GM21526 (cell line): ENCODE results near the gene DLL1.
"Not testable (repeated sequence)": the region's sequence is repeated elsewhere in the genome, so short reads cannot be mapped to it uniquely, and the experiment has no call there.

Experiments used
- ATAC-seq: cut with Tn5 transposase; IDR thresholded peaks from one replicate; pipeline ENCODE4 v1.9.1; 2021; ENCODE audit warnings: moderate library complexity; ENCODE audit not compliant: unreplicated experiment, low FRiP score

DLL1 gene

DNA sequence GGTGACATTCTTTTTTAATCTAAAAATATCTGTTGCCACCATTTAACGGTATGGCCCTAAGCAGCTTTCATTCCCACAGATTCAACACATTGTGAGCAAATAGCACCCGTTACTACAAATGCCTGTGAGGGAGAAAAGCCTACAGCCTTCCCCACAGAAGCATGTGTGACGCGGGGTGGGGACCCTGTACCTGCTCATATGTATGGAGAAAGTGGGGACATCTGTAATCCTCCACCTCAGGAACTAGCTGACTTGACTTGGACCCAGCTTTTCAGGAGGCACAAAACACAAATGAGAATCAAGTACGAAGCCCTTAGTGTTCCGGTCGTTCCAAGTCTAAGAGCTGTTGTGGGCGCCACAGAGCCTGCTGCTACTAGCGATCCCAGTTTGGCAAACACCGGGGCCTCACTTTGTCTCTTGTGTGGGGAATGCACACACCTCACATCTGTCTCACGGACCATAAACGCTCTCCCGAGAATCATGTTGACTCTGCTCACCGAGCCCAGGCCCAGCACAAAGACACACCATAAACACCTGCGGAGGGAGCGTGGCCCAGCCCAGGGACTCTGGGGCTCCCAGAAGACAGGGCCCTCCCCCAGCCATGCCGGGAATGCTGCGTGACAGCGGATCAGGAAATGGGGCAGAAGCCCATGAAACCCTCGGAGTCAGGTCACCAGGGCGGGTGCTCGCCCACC is 21.6 kb downstream of the DLL1 start:
- ATAC-seq = no peak

DNA sequence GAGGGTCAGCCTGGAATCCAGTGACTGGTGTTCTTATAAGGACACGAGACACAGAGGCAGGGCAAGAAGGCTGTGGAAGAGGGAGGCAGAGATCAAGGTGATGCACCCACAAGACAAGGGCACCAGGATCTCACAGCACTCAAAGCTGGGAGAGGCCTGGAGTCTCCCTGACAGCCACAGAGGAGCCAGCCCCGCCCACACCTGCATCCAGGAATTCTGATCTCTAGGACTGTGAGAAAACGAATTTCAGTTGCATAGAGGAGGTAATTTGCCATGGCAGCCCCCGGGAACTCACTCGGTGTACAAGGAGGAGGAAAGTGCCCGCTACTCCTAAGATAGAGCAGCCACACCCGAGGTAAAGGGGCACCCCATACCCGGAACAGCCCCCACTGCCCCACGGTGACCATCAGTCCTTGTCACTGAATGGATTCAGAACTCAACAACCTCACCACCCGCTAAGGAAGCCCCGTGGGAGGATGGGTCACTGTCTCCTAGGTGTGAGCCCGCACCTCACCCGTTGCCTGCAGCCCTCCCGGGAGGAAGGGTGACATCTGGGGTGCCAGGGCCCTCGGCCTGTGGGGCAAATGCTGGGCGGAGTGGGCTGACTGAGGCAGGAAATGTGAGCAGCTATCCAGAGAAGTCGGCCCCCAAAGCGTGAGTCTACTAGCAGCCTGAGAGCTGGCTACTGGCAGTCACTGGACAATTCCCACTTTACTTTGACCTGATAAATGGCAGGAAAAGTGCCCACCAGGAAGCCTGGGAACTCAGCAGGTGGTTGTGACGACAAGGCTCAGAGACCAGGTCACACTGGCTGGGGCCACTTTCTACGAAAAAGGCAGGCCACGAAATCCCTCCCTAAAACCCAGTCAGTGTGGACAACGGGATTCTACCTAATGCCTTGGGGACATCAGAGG is 22.4 kb downstream of the DLL1 start:
- no peak for ATAC-seq

DNA sequence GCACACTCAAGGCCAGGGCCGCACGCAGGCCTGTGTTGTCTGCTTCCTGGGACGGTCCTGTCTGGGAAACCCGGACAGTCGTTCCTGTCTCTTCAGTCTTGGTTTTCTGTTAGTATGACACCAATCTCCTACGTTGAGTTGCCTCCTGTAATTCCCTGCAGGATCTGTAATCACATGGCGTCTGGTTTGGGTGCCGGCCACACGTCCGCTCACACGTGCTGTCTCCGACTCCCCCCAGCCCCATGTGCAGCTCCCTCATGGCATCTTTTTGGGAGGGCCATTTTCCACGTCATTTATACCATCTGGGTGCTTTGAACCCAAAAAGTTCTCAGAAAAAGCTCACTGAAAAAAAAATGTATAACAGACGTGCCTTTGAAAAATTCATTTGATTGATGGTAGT is 23.2 kb downstream of the DLL1 start:
- no peak for ATAC-seq

GRCh38 chr6:170266061-170266825 is 24.6 kb downstream of the DLL1 start:
- no peak for ATAC-seq

DNA sequence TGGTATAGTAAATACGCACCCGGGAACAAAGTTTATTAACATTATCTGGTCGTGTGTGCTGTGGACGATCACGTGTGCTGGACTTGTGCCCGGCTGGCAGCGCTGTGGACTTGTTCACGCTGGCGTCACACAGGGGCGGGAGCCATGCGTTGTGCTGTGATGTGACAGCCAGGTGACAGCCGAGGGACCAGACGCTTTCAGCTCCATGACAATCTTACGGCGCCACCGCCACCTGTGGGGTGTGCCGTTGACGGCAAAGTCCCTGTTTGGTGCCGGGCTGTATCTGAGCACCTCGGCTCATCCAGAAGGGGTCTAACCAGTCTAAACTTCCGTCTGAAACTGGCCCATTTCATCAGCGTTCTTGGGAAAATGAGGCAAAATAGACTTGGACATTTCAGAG is 25.2 kb downstream of the DLL1 start:
- no peak for ATAC-seq

- not testable (repeated sequence) for ATAC-seq
Observed at GRCh38 chr6:170264644-170265043, 26.2 kb downstream of the DLL1 start.

GRCh38 chr6:170264086-170264485 is 26.8 kb downstream of the DLL1 start:
- ATAC-seq = no peak

- ATAC-seq = no peak
Observed at GRCh38 chr6:170263410-170263809, 27.5 kb downstream of the DLL1 start.

DNA sequence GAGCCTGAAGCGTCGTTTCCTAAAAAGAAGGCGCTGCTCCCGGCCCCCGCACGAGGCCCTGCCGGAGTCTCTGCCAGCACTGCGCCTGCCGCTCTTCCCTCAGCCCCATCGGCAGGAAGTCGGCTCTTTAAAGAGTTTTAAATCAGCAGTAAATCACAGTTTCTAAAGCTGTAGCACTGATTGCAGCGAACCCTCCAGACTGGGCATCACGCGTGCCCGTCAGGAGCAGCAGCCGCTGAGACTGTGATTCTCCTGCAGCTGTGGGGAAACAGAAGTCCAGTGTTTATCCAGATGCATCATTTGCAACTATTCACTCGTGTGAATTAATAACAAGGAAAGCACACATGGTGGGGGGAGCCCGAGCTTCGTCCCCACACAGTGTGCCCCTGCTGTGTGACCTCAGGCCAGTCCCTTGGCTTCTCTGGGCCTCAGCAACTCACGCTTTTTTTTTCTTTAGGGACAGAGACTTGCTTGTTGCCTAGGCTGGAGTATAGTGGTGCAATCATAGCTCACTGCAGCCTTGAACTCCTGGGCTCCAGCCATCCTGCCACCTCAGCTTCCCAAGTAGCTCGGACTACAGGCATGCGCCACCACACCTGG is 28.3 kb downstream of the DLL1 start:
- ATAC-seq = no peak

- ATAC-seq = no peak
Observed at GRCh38 chr6:170261643-170262488, 29.0 kb downstream of the DLL1 start.

DNA sequence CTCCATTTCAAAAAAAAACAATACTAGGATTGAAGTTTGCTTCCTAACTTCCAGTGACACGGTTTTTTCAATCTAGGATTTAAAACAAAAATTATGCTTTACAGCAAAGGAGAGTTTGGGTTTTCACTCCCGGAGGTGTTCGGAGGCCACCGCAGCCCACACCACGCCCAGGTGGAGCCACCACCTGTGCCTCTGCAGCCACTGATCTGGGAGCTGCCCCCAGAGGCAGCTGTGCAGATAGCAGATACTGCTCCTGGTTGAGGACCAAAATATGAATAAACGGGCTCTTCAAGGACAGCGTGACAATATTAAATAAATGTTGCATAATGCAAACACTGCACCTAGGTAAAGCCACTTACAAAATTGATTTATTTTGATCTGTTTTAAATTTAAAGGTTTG is 30.2 kb downstream of the DLL1 start:
- no peak for ATAC-seq

GRCh38 chr6:170259278-170259677 is 31.6 kb downstream of the DLL1 start:
- no peak for ATAC-seq

GRCh38 chr6:170258407-170258806 is 32.5 kb downstream of the DLL1 start:
- no peak for ATAC-seq

DNA sequence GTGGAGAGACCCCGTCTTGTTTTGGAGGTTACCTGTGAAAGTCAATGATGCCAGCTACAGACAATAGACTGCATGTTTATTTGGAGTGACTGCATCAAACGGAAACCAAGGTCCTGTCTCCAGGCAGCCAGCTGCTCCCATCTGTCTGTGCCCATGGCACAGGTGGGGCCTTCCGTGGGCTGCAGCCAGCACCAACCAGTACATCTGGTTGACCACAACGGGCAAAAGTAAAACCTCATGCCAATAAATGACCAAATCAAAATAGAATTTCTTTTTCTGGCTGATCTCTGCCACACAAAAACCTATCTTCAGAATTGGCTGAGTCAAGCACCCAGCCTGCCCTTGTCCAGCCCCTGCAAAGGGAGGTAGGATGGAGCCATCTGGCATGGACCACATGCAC is 33.5 kb downstream of the DLL1 start:
- ATAC-seq = no peak

DNA sequence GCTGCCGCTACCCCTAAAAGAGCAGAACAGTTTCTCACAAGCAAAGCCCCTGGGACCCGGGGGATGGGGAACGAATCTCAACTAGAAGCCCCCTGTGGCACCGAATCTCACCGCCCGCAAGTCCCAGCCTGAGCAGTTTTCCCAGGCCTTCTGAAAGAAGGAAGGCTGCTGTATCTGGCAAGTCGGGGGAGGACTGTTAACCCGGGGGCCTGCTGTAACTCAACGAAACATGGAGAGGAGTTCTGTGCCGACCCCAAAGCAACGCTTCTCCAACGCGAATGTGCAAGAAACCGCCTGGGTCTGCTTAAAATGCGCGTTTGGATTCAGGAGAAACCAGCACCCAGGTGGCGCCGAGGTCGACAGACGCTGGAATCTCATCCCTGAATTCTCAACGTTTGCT is 34.2 kb downstream of the DLL1 start:
- no peak for ATAC-seq

DNA sequence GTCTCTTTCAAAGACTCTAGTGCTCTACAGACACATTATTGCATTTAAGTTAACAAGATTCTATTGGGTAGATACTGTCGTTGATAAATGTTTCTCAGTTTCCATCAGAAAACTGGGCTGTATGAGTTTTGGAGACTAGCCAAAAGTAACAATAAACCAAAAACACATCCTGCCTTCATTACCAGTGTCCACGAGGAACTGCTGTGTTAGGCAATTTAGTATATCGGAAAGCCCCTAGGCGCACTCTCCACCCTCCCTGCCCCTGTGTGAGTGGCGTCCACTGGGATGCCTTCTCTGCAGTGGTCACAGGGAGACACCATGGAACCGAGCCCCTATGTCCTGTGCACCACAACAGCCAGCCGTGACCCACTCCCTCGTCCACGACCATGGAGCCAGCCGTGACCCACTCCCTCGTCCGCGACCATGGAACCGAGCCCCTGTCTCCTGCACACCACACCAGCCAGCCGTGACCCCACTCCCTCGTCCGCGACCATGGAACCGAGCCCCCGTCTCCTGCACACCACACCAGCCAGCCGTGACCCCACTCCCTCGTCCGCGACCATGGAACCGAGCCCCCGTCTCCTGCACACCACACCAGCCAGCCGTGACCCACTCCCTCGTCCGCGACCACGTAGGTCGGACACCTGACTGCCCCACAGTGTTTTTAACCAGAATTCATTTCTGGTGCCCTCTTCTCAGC is 35.3 kb downstream of the DLL1 start:
- no peak for ATAC-seq

DNA sequence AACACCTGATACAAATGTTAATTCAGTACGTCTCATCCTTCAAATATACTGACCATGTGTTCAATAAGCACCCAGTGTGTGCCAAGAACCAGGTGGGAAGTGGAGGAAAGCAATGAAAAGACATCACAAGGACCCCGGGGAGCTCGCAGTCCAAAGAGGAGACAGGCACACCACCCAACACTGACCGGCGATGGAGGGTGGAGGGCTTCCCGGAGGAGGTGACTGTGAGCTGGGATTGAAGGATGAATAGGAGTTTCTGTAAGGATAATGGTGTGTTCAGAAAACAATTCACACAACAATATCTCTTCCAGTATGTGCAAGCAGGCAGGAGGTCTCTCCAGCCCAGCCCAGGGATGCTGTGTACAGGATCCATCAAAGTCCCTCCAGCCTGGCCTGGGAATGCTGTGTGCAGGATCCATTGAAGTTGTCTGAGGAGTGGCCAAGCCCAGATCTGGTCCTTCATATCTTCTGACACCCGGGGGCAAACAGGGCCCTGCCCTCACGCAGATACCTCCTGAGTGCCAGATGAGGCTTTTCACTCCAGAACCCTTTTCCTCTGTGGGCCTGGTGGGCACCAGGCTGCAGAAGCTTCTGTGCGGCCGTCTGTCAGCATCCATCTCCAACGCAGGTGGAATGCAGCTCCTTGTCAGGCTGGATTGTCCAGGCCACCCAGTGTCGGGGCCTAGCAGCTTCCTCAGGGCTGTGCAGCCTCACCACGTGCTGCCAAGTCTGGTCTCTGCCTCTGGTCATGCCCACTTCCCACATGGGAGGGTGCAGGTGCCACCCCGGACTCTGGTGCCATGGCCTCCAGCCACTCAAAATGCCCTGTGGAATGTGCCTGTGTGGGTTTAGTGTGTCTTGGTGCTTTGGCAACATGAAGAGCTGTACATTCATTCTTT is 36.3 kb downstream of the DLL1 start:
- no peak for ATAC-seq

DNA sequence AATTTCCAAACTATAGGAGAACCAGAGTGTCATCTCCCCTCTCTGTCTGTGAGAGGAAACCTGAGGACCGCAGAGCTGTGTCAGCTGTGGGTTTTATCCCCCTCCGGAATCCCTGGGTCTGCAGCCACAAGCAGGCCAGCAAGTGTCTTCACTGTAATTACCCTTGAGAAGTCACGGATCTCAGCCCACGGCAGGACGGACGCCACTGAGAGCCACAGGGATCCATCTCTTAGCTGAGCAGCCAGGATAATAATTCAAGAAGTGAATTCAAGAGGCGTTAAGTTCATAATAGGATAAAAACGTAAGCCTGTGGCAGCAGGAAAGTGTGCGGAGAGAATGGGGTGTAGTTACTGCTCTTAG is 37.0 kb downstream of the DLL1 start:
- no peak for ATAC-seq
